Coronary artery (tissue), 2 donors: ENCODE results near the gene CDC34.
A peak's percentile ranks its signal among the peaks of the same experiment; 100 is the strongest.

Experiments used
- DNase-seq: peaks from one replicate; pipeline ENCODE4 v3.0.0-alpha.2; 2017; ENCODE audit warnings: low spot score
- H3K27ac ChIP-seq, 2 donors: fragments of 200-600 bp; sonication (generic); one replicate each; pipeline ENCODE4 v1.5.1; 2016 to 2019
- H3K4me3 ChIP-seq: fragments of 200-600 bp; sonication (generic); 2 replicates; pipeline ENCODE4 v1.5.1; 2016; ENCODE audit warnings: mild to moderate bottlenecking, moderate library complexity
- TF ChIP-seq, protein P1 (sequence below): fragments of 200-600 bp; sonication (generic); IDR thresholded peaks from one replicate; pipeline ENCODE4 v1.5.1; 2019; ENCODE audit warnings: antibody characterized with exemption

Gene CDC34

DNA sequence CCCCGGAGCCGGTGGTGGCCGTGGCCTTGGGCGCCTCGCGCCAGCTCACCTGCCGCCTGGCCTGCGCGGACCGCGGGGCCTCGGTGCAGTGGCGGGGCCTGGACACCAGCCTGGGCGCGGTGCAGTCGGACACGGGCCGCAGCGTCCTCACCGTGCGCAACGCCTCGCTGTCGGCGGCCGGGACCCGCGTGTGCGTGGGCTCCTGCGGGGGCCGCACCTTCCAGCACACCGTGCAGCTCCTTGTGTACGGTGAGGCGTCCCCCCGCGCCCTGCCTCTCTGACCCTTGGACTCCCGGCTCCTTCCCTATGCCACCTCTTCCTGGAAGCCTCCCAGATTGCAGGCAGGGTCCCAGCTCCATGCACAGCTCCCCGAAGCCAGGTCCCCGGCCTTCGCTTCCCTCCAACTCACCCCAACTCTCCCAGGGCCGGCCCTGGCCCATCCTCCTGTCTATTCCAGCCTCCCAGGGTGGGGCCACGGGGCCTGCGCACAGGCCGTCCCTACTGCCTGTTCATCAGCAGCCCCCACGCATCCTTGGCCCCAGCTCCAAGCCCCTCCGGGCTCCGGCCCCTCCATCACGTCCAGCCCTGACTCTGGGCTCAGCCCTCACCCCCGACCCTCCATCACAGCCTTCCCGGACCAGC is 33.6 kb upstream of the CDC34 start:
- no peak overlapping the region for H3K27ac ChIP-seq
- H3K4me3 ChIP-seq, result peak overlapping the region; percentile 55
- TF ChIP-seq, protein P1, sequence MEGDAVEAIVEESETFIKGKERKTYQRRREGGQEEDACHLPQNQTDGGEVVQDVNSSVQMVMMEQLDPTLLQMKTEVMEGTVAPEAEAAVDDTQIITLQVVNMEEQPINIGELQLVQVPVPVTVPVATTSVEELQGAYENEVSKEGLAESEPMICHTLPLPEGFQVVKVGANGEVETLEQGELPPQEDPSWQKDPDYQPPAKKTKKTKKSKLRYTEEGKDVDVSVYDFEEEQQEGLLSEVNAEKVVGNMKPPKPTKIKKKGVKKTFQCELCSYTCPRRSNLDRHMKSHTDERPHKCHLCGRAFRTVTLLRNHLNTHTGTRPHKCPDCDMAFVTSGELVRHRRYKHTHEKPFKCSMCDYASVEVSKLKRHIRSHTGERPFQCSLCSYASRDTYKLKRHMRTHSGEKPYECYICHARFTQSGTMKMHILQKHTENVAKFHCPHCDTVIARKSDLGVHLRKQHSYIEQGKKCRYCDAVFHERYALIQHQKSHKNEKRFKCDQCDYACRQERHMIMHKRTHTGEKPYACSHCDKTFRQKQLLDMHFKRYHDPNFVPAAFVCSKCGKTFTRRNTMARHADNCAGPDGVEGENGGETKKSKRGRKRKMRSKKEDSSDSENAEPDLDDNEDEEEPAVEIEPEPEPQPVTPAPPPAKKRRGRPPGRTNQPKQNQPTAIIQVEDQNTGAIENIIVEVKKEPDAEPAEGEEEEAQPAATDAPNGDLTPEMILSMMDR, result no peak
- no peak for DNase-seq

DNA sequence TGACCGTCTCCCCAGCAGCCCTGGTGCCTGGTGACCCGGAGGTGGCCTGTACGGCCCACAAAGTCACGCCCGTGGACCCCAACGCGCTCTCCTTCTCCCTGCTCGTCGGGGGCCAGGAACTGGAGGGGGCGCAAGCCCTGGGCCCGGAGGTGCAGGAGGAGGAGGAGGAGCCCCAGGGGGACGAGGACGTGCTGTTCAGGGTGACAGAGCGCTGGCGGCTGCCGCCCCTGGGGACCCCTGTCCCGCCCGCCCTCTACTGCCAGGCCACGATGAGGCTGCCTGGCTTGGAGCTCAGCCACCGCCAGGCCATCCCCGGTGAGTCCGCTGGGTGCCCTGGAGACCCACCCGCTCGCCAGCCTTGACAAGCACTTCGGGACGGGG is 33.1 kb upstream of the CDC34 start:
- Histone ChIP-seq H3K4me3 (no peak overlapping the region), H3K27ac (no peak overlapping the region)
- no peak for DNase-seq
- TF ChIP-seq, protein P1, result no peak

DNA sequence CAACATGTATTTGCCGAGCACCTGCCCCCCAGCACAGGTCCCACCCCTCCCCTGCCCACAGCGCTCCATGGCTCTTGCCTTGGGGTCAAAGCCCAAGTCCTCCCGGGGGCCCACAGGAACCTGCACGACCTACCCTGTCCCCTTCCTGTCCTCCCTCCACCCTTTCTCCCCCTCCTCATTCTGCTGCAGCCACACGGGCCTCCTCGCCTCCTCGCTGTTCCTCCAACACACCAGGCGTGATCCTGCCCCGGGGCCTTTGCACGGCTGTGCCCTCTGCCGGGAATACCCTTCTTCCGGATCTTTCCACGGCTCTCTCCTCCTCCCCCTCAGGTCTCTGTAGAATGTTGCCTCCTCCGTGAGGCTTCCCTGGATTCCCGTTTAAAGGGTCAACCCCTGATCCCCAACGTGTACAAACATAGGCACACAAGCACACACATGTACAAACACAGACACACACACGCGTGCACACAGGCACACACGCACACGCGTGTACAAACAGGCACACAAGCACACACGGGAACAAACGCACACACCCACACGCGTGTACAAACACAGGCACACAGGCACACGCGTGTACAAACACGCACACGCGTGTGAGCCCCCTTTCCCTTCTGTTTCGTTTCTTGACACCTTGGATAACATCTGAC is 32.5 kb upstream of the CDC34 start:
- H3K27ac ChIP-seq, result no peak overlapping the region
- no peak for DNase-seq
- H3K4me3 ChIP-seq, result no peak overlapping the region

DNA sequence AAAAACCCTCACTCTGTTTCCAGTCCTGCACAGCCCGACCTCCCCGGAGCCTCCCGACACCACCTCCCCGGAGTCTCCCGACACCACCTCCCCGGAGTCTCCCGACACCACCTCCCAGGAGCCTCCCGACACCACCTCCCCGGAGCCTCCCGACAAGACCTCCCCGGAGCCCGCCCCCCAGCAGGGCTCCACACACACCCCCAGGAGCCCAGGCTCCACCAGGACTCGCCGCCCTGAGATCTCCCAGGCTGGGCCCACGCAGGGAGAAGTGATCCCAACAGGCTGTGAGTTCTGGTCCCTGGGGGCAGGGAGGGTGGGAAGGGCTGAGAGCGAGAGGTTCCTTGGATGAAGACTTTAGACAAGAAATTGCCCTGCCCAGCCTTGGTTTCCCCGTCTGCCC is 29.9 kb upstream of the CDC34 start:
- no peak overlapping the region for H3K27ac ChIP-seq
- TF ChIP-seq, protein P1, result no peak
- DNase-seq, result no peak
- no peak overlapping the region for H3K4me3 ChIP-seq

More for the DNA sequence above, 32.5 kb upstream of the CDC34 start:
- TF ChIP-seq, protein P1, result no peak

DNA sequence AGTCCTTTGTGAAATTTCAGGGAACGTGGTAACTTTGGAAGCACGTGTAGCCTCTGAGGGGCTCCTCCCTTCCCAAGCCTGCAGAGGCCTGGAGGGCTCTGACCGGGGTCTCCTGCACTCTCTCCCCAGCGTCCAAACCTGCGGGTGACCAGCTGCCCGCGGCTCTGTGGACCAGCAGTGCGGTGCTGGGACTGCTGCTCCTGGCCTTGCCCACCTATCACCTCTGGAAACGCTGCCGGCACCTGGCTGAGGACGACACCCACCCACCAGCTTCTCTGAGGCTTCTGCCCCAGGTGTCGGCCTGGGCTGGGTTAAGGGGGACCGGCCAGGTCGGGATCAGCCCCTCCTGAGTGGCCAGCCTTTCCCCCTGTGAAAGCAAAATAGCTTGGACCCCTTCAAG is 26.9 kb upstream of the CDC34 start:
- TF ChIP-seq, protein P1, result no peak
- no peak overlapping the region for H3K4me3 ChIP-seq
- DNase-seq, result no peak
- no peak overlapping the region for H3K27ac ChIP-seq

DNA sequence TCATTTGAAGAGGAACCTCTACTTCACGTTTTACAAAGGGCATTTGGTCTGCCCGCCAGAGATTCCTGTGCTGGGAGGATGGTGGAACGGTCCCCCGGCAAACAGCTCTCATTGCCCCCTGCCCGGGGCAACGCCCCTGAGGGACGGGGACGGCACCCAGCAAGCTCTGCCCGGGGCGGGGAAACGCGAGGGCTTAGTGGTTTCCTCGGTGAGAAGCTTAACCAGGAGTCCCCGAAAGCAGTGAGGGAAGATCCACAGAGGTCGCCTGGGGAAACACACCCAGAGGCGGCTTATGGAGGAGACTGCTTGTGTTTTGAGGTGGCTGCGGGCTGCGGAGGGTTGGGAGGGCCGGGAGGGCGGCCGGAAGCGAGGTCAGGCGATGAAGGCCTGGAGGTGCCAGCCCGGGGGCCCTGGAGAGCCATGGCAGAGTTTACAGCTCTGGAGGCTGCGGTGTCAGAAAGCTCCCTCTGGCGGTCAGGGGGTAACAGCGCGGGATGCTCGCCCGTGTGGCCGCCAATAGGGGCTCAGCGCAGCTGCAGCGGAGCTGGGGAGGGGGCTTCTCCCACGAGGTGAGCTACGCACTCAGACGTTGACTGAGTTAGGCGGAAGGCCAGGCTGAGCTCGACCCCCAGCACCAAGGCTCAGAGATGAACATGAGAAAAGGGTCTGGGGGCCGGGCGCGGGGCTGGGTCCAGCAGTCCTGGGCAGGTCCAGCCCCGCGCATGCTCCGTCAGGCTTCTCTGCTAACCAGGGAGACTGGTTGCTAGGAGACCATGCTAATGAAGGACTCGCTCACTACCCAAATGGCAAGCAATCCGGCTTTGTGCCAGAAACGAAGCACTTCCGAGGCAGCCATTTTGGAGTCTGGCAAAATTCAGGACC is 24.9 kb upstream of the CDC34 start:
- peak; percentile 92 for DNase-seq
- H3K27ac ChIP-seq, result peak overlapping the region; percentile 88 to 95
- peak overlapping the region; percentile 95 for H3K4me3 ChIP-seq
- TF ChIP-seq, protein P1, result peak; percentile 97
